ENCODE results near the gene GCM1. TPM values are rescaled to one million over a fixed set of nuclear protein-coding genes. Genes with fewer than 3 reads are reported as not detected.
A peak's percentile ranks its signal among the peaks of the same experiment; 100 is the strongest.

The GCM1 gene
- total and polyA plus RNA-seq, 2 experiments from 2014 or later, result 0.33 TPM; not detected in 1

GRCh38 chr6:53112871-53113270 lies 35.8 kb downstream of the GCM1 start:
- Histone ChIP-seq H3K79me2 (no peaks in the 10 kb centered on the region), H2AFZ (no peak overlapping the region), H3K4me2 (peak overlapping the region; percentile 9), H3K27ac (peak overlapping the region; percentile 67), H3K9me3 (ENCODE audit: low read depth) (no peaks in the 10 kb centered on the region), H3K4me3 (no peak overlapping the region), H3K4me1 (ENCODE audit: insufficient read depth) (peaks cover 33% of the 10 kb centered on the region), H3K9me2 (replicated peaks; ENCODE audit: insufficient read depth) (no peaks in the 10 kb centered on the region), H3K27me3 (no peaks in the 10 kb centered on the region), H4K20me1 (ENCODE audit: insufficient read depth, poor library complexity, severe bottlenecking) (no peaks in the 10 kb centered on the region), H3K36me3 (replicated peaks; ENCODE audit: insufficient read depth, low read depth) (no peaks in the 10 kb centered on the region)
- 7% methylated on average over 1 of the region's 1 CpG for WGBS (ENCODE audit: low lambda C conversion rate, missing lambda C conversion rate)
- no peak for TF ChIP-seq CTCF (IDR thresholded peaks at IDR 0.05; ENCODE audit: poor library complexity)
- no peak for TF ChIP-seq EZH2phosphoT487 (IDR thresholded peaks at IDR 0.05; ENCODE audit: low read depth, severe bottlenecking, unreplicated experiment)
- TF ChIP-seq EZH2 (IDR thresholded peaks at IDR 0.05; ENCODE audit: borderline replicate concordance), result no peak
- no peak for DNase-seq (ENCODE audit: low spot score)

- Histone ChIP-seq H3K36me3 (replicated peaks; ENCODE audit: insufficient read depth, low read depth) (no peaks in the 10 kb centered on the region), H3K27ac (peak overlapping the region; percentile 67), H3K4me2 (peak overlapping the region; percentile 31), H2AFZ (no peak overlapping the region), H3K9me3 (ENCODE audit: low read depth) (no peaks in the 10 kb centered on the region), H4K20me1 (ENCODE audit: insufficient read depth, poor library complexity, severe bottlenecking) (no peaks in the 10 kb centered on the region), H3K4me3 (no peak overlapping the region), H3K4me1 (ENCODE audit: insufficient read depth) (peaks cover 33% of the 10 kb centered on the region), H3K9me2 (replicated peaks; ENCODE audit: insufficient read depth) (no peaks in the 10 kb centered on the region), H3K27me3 (no peaks in the 10 kb centered on the region), H3K79me2 (no peaks in the 10 kb centered on the region)
- no peak for TF ChIP-seq EZH2 (IDR thresholded peaks at IDR 0.05; ENCODE audit: borderline replicate concordance)
- TF ChIP-seq EZH2phosphoT487 (IDR thresholded peaks at IDR 0.05; ENCODE audit: low read depth, severe bottlenecking, unreplicated experiment), result no peak
- TF ChIP-seq CTCF (IDR thresholded peaks at IDR 0.05; ENCODE audit: poor library complexity), result no peak
- DNase-seq (ENCODE audit: low spot score), result peak; percentile 51
Measured at GRCh38 chr6:53112404-53112803, 36.2 kb downstream of the GCM1 start.

GRCh38 chr6:53111865-53112264 lies 36.8 kb downstream of the GCM1 start:
- H3K4me2 ChIP-seq, result no peak overlapping the region
- H3K4me3 ChIP-seq, result no peak overlapping the region
- no peaks in the 10 kb centered on the region for H3K36me3 ChIP-seq (replicated peaks; ENCODE audit: insufficient read depth, low read depth)
- H3K4me1 ChIP-seq (ENCODE audit: insufficient read depth), result peaks cover 33% of the 10 kb centered on the region
- WGBS (ENCODE audit: low lambda C conversion rate, missing lambda C conversion rate), result 78% methylated on average over 6 of the region's 6 CpGs
- no peak for DNase-seq (ENCODE audit: low spot score)
- H3K27ac ChIP-seq, result peak overlapping the region; percentile 67
- H3K27me3 ChIP-seq, result no peaks in the 10 kb centered on the region
- no peaks in the 10 kb centered on the region for H4K20me1 ChIP-seq (ENCODE audit: insufficient read depth, poor library complexity, severe bottlenecking)
- no peak for TF ChIP-seq CTCF (IDR thresholded peaks at IDR 0.05; ENCODE audit: poor library complexity)
- no peak for TF ChIP-seq EZH2 (IDR thresholded peaks at IDR 0.05; ENCODE audit: borderline replicate concordance)
- no peak for TF ChIP-seq EZH2phosphoT487 (IDR thresholded peaks at IDR 0.05; ENCODE audit: low read depth, severe bottlenecking, unreplicated experiment)
- H3K79me2 ChIP-seq, result no peaks in the 10 kb centered on the region
- H3K9me3 ChIP-seq (ENCODE audit: low read depth), result no peaks in the 10 kb centered on the region
- no peaks in the 10 kb centered on the region for H3K9me2 ChIP-seq (replicated peaks; ENCODE audit: insufficient read depth)
- no peak overlapping the region for H2AFZ ChIP-seq

GRCh38 chr6:53109612-53110011 lies 39.0 kb downstream of the GCM1 start:
- Histone ChIP-seq H3K4me2 (no peak overlapping the region), H3K27ac (no peak overlapping the region), H2AFZ (no peak overlapping the region), H3K4me1 (ENCODE audit: insufficient read depth) (peaks cover 33% of the 10 kb centered on the region), H3K36me3 (replicated peaks; ENCODE audit: insufficient read depth, low read depth) (no peaks in the 10 kb centered on the region), H3K79me2 (no peaks in the 10 kb centered on the region), H3K9me3 (ENCODE audit: low read depth) (no peaks in the 10 kb centered on the region), H3K27me3 (no peaks in the 10 kb centered on the region), H3K4me3 (no peak overlapping the region), H3K9me2 (replicated peaks; ENCODE audit: insufficient read depth) (no peaks in the 10 kb centered on the region), H4K20me1 (ENCODE audit: insufficient read depth, poor library complexity, severe bottlenecking) (no peaks in the 10 kb centered on the region)
- DNase-seq (ENCODE audit: low spot score), result no peak
- WGBS (ENCODE audit: low lambda C conversion rate, missing lambda C conversion rate), result 100% methylated on average over 2 of the region's 2 CpGs
- TF ChIP-seq EZH2phosphoT487 (IDR thresholded peaks at IDR 0.05; ENCODE audit: low read depth, severe bottlenecking, unreplicated experiment), result no peak
- TF ChIP-seq CTCF (IDR thresholded peaks at IDR 0.05; ENCODE audit: poor library complexity), result no peak
